Mesendoderm (in vitro differentiated cells): ENCODE results near the gene SRPK2.

Experiments used
- DNase-seq: peaks from one replicate; pipeline ENCODE4 v3.0.0; 2013
- H2AK5ac ChIP-seq: 2 replicates; pipeline ENCODE4 v1.6.1; 2013; ENCODE audit warnings: low read length, inconsistent platforms
- H2BK120ac ChIP-seq: 2 replicates; pipeline ENCODE4 v1.6.1; 2013; ENCODE audit warnings: low read depth, mild to moderate bottlenecking, low read length, moderate library complexity, mixed read lengths
- H2BK15ac ChIP-seq: replicated peaks from 2 replicates; pipeline ENCODE4 v1.6.1; 2013; ENCODE audit warnings: low read depth, mild to moderate bottlenecking, moderate library complexity
- H2BK5ac ChIP-seq: 2 replicates; pipeline ENCODE4 v1.6.1; 2013; ENCODE audit warnings: low read length, inconsistent platforms
- H3K18ac ChIP-seq: 2 replicates; pipeline ENCODE4 v1.6.1; 2013; ENCODE audit warnings: mild to moderate bottlenecking, low read length, mixed read lengths
- H3K23ac ChIP-seq: one replicate; pipeline ENCODE4 v1.6.1; 2013; ENCODE audit warnings: low read length
- H3K27ac ChIP-seq: 2 replicates; pipeline ENCODE4 v1.5.1; 2013; ENCODE audit warnings: low read depth, mild to moderate bottlenecking, inconsistent platforms, low read length, moderate library complexity
- H3K27me3 ChIP-seq: 2 replicates; pipeline ENCODE4 v1.6.1; 2013; ENCODE audit warnings: low read length, control low read depth, mild to moderate bottlenecking, inconsistent platforms; ENCODE audit not compliant: insufficient read depth, poor library complexity
- H3K36me3 ChIP-seq: 2 replicates; pipeline ENCODE4 v1.6.1; 2013; ENCODE audit warnings: low read length, inconsistent platforms; ENCODE audit not compliant: control insufficient read depth, insufficient read depth
- H3K4ac ChIP-seq: one replicate; pipeline ENCODE4 v1.6.1; 2013; ENCODE audit warnings: low read depth, mild to moderate bottlenecking, low read length, moderate library complexity
- H3K4me1 ChIP-seq: 2 replicates; pipeline ENCODE4 v1.6.1; 2013; ENCODE audit warnings: low read depth, low read length, inconsistent platforms; ENCODE audit not compliant: control insufficient read depth
- H3K4me2 ChIP-seq: 2 replicates; pipeline ENCODE4 v1.6.1; 2013; ENCODE audit warnings: low read length
- H3K4me3 ChIP-seq: 2 replicates; pipeline ENCODE4 v1.5.1; 2013; ENCODE audit warnings: mild to moderate bottlenecking, low read length
- H3K56ac ChIP-seq: one replicate; pipeline ENCODE4 v1.6.1; 2013; ENCODE audit warnings: low read length
- H3K79me1 ChIP-seq: 2 replicates; pipeline ENCODE4 v1.6.1; 2013; ENCODE audit warnings: low read length, inconsistent platforms
- H3K79me2 ChIP-seq: 2 replicates; pipeline ENCODE4 v1.6.1; 2013; ENCODE audit warnings: mild to moderate bottlenecking, low read length; ENCODE audit not compliant: control insufficient read depth, insufficient read depth
- H3K9ac ChIP-seq: 2 replicates; pipeline ENCODE4 v1.6.1; 2013; ENCODE audit warnings: low read length, inconsistent platforms
- H4K5ac ChIP-seq: one replicate; pipeline ENCODE4 v1.6.1; 2013; ENCODE audit warnings: low read length
- H4K8ac ChIP-seq: one replicate; pipeline ENCODE4 v1.6.1; 2013; ENCODE audit warnings: low read depth, mild to moderate bottlenecking, control low read depth, low read length, moderate library complexity
- WGBS: extraction: QIAGEN DNeasy Blood & Tissue Kit; methylation state at CpG from one replicate; pipeline ENCODE4 v1.1.7; 2013; ENCODE audit warnings: low lambda C conversion rate, missing lambda C conversion rate; ENCODE audit not compliant: insufficient coverage; ENCODE audit errors: extremely low coverage; 5-methylcytosine and 5-hydroxymethylcytosine counted together

Gene SRPK2

GRCh38 chr7:105316578-105317344, 72.0 kb downstream of the SRPK2 start:
- H3K27ac ChIP-seq = no peak overlapping the region
- no peak overlapping the region for H3K23ac ChIP-seq
- no peak overlapping the region for H3K4me2 ChIP-seq
- H3K4ac ChIP-seq = no peak overlapping the region
- H2BK5ac ChIP-seq = no peak overlapping the region
- H3K79me1 ChIP-seq = peaks cover 15% of the 10 kb centered on the region
- no peak overlapping the region for H3K4me3 ChIP-seq
- H3K18ac ChIP-seq = no peak overlapping the region
- no peak overlapping the region for H2BK15ac ChIP-seq
- H3K36me3 ChIP-seq = no peaks in the 10 kb centered on the region
- H4K8ac ChIP-seq = no peak overlapping the region
- H4K5ac ChIP-seq = no peak overlapping the region
- H3K9ac ChIP-seq = no peak overlapping the region
- H3K79me2 ChIP-seq = peaks cover 15% of the 10 kb centered on the region
- no peaks in the 10 kb centered on the region for H3K27me3 ChIP-seq
- H2BK120ac ChIP-seq = no peak overlapping the region
- H2AK5ac ChIP-seq = no peak overlapping the region
- WGBS = no CpG with 5 or more reads among the region's 2 CpGs
- H3K4me1 ChIP-seq = peaks cover 3% of the 10 kb centered on the region
- peak; percentile 71 for DNase-seq
- H3K56ac ChIP-seq = no peak overlapping the region

DNA sequence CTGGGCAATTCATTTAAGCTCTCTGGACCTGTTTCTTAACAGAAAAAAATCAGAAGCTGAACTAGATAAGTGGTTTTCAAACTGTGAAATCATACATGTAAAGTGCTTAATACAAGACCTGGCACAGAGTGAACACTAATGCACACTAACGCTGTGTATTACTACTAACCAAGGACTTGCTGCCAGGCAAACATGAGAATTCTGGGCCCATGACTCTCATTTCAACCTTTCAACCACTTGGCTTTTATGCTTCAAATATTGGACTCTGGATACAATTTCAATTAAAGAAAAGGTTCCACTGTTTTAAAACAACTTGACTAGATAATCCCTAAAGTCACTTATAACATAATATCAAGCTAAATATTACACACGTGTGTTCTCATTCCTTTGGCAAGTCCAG, 73.4 kb downstream of the SRPK2 start:
- no CpG with 5 or more reads among the region's 2 CpGs for WGBS
- no peak overlapping the region for H4K5ac ChIP-seq
- no peaks in the 10 kb centered on the region for H3K36me3 ChIP-seq
- no peak for DNase-seq
- H3K4ac ChIP-seq = peak overlapping the region; percentile 36
- H3K27ac ChIP-seq = no peak overlapping the region
- H2BK5ac ChIP-seq = no peak overlapping the region
- no peak overlapping the region for H3K23ac ChIP-seq
- H3K4me2 ChIP-seq = no peak overlapping the region
- H3K56ac ChIP-seq = no peak overlapping the region
- no peaks in the 10 kb centered on the region for H3K27me3 ChIP-seq
- H2BK120ac ChIP-seq = no peak overlapping the region
- H3K79me1 ChIP-seq = peaks cover 9% of the 10 kb centered on the region
- H3K18ac ChIP-seq = no peak overlapping the region
- H3K9ac ChIP-seq = no peak overlapping the region
- H3K4me1 ChIP-seq = peaks cover 3% of the 10 kb centered on the region
- H2AK5ac ChIP-seq = no peak overlapping the region
- no peak overlapping the region for H4K8ac ChIP-seq
- no peak overlapping the region for H3K4me3 ChIP-seq
- H3K79me2 ChIP-seq = peaks cover 12% of the 10 kb centered on the region
- no peak overlapping the region for H2BK15ac ChIP-seq

- no CpG with 5 or more reads among the region's 2 CpGs for WGBS
- no peaks in the 10 kb centered on the region for H3K27me3 ChIP-seq
- H3K4ac ChIP-seq = no peak overlapping the region
- no peaks in the 10 kb centered on the region for H3K36me3 ChIP-seq
- H4K8ac ChIP-seq = no peak overlapping the region
- peaks cover 8% of the 10 kb centered on the region for H3K79me1 ChIP-seq
- H3K9ac ChIP-seq = no peak overlapping the region
- H4K5ac ChIP-seq = no peak overlapping the region
- H3K4me1 ChIP-seq = peaks cover 2% of the 10 kb centered on the region
- H3K18ac ChIP-seq = no peak overlapping the region
- no peak overlapping the region for H3K4me3 ChIP-seq
- H3K79me2 ChIP-seq = peaks cover 10% of the 10 kb centered on the region
- no peak overlapping the region for H2BK15ac ChIP-seq
- H2AK5ac ChIP-seq = no peak overlapping the region
- H3K27ac ChIP-seq = no peak overlapping the region
- H2BK120ac ChIP-seq = no peak overlapping the region
- H3K56ac ChIP-seq = no peak overlapping the region
- H3K23ac ChIP-seq = no peak overlapping the region
- no peak overlapping the region for H2BK5ac ChIP-seq
- H3K4me2 ChIP-seq = no peak overlapping the region
- peak; percentile 59 for DNase-seq
These were observed 79.2 kb downstream of the SRPK2 start for GRCh38 chr7:105309235-105310169.

DNA sequence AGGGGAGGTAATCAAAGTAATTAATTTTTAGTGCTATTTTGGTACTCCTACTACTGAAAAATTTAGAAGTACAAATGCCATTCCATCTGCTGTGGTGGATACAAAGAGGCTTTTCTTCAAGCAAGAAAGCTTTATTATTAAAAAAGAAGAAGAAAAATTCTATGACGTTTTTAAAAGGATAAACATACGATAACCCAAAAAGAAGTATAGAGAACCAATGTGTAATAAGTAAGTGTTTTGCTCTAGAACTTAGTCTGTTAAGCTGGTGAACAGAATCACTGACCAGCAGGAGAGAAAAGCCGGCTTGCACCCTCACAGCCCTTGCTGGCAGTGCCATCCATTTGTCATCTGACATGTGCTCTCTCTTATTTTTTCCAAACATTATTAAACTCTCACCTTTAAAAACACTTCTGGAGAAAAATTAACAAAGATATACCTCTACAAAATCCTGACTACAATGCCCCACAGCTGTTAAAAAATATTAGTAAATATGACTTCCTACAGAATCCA, 81.5 kb downstream of the SRPK2 start:
- DNase-seq = no peak
- Histone ChIP-seq H3K4me1 (peaks cover 2% of the 10 kb centered on the region), H3K4ac (no peak overlapping the region), H3K23ac (no peak overlapping the region), H3K9ac (no peak overlapping the region), H3K27ac (no peak overlapping the region), H2BK5ac (no peak overlapping the region), H3K79me1 (peaks cover 7% of the 10 kb centered on the region), H3K27me3 (no peaks in the 10 kb centered on the region), H3K18ac (no peak overlapping the region), H2BK120ac (no peak overlapping the region), H3K36me3 (no peaks in the 10 kb centered on the region), H2AK5ac (no peak overlapping the region), H4K8ac (no peak overlapping the region), H2BK15ac (no peak overlapping the region), H3K56ac (no peak overlapping the region), H3K79me2 (peaks cover 8% of the 10 kb centered on the region), H3K4me2 (no peak overlapping the region), H3K4me3 (no peak overlapping the region), H4K5ac (no peak overlapping the region)
- no CpG with 5 or more reads among the region's 3 CpGs for WGBS

DNA sequence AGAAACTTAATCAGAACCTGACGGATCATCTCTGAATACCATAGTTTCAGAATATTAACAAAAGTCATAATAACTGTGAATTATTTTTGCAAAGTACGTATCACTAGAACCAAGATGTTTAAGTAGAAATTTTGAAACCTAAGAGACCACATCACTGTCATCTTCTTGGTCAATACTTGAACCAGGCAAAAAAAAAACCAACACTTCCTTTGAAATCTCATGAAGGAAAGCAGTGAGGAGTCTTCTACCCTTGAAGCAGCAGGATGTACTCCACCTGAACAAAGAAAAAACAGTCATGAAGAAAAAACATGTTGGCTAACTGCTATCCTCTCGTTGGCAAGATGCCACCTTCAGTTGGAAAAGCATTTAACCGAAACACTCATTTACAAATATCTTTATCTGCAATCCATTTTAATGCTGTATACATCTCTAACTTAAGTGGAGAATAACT, 82.4 kb downstream of the SRPK2 start:
- DNase-seq = no peak
- Histone ChIP-seq H3K23ac (no peak overlapping the region), H3K79me2 (peaks cover 6% of the 10 kb centered on the region), H3K36me3 (no peaks in the 10 kb centered on the region), H3K27ac (no peak overlapping the region), H4K5ac (no peak overlapping the region), H3K27me3 (no peaks in the 10 kb centered on the region), H4K8ac (no peak overlapping the region), H3K9ac (no peak overlapping the region), H3K4me3 (no peak overlapping the region), H2BK120ac (no peak overlapping the region), H3K18ac (no peak overlapping the region), H3K79me1 (peaks cover 7% of the 10 kb centered on the region), H2BK15ac (no peak overlapping the region), H3K56ac (no peak overlapping the region), H2BK5ac (no peak overlapping the region), H2AK5ac (no peak overlapping the region), H3K4me2 (no peak overlapping the region), H3K4me1 (peaks cover 2% of the 10 kb centered on the region), H3K4ac (no peak overlapping the region)
- no CpG with 5 or more reads among the region's 4 CpGs for WGBS
